GM23248 (cell line): ENCODE data around the gene NUDT22.

ENCODE experiments used
- EZH2 ChIP-seq: fragments of 200-600 bp; sonication (generic); IDR thresholded peaks from 2 replicates; pipeline ENCODE4 v1.6.1; 2018; ENCODE audit warnings: antibody characterized with exemption, mild to moderate bottlenecking; ENCODE audit not compliant: insufficient read depth, poor library complexity, severe bottlenecking
- EZH2phosphoT487 ChIP-seq: fragments of 200-600 bp; sonication (generic); IDR thresholded peaks from 2 replicates; pipeline ENCODE4 v1.6.1; 2018; ENCODE audit warnings: antibody characterized with exemption, moderate library complexity, mild to moderate bottlenecking, low read depth; ENCODE audit not compliant: insufficient read depth

DNA sequence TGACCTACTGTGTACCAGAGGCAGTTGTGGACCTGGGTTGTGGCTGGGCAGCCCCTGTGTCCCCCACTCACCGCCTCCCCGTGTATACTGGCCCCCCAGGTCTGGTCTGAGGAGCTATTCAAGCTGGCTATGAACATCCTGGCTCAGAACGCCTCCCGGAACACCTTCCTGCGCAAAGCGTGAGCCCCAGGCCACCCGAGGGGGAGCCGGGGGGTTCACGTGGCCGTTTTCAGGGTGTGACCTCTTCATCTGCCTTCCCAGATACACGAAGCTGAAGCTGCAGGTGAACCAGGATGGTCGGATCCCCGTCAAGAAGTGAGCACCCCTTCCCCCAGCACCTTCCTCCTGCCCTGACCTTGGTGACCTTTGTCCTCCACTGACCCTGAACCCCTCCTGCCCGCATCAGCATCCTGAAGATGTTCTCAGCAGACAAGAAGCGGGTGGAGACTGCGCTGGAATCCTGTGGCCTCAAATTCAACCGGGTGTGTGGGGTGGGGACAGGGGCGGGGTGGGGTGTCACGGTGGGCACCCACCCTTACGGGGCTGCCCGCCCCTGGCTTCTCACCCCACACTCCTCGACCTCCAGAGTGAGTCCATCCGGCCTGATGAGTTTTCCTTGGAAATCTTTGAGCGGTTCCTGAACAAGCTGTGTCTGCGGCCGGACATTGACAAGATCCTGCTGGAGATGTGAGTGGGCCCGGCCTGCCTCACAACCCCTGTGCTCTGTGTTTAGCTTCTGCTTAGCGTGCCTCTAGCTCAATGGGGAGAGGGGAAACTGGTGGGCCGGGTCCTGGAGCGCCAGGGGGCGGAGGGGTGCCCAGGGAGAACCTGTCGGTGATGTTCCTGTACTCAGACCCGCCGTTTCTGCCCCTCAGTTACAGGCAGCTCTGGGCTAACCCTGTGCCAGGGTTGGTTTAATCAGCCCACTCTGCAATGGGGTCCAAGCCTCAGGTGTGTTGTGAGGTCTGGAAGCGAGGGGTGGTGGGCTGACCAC, 29.4 kb downstream of the NUDT22 start:
- no peak for TF ChIP-seq EZH2phosphoT487
- no peak for TF ChIP-seq EZH2
